Uterus (tissue), 4 donors: Measurements from ENCODE around the gene AP3D1. TPM values are rescaled to one million over a fixed set of nuclear protein-coding genes. Genes with fewer than 3 reads are reported as not detected.
"Not testable (repeated sequence)": the region's sequence is repeated elsewhere in the genome, so short reads cannot be mapped to it uniquely, and the experiment has no call there.

Source experiments
- DNase-seq, 2 donors: peaks; one replicate each; pipeline ENCODE4 v3.0.0-alpha.2; 2019 to 2020
- H3K27ac ChIP-seq, 2 donors: fragments of 200-600 bp; sonication (generic); 1 replicate in 1 of 2; 2 replicates in 1 of 2; pipeline ENCODE4 v1.5.1; 2016 to 2018
- H3K27me3 ChIP-seq, 2 donors: fragments of 200-600 bp; sonication (generic); one replicate each; pipeline ENCODE4 v1.5.1; 2018 to 2019; ENCODE audit warnings: control low read depth in 1 of 2
- H3K36me3 ChIP-seq, 2 donors: fragments of 200-600 bp; sonication (generic); one replicate each; pipeline ENCODE4 v1.5.1; 2019; ENCODE audit warnings: control low read depth in 1 of 2
- H3K4me1 ChIP-seq, 2 donors: fragments of 200-600 bp; sonication (generic); one replicate each; pipeline ENCODE4 v1.5.1; 2018 to 2019; ENCODE audit warnings: control low read depth in 1 of 2
- H3K4me3 ChIP-seq, 2 donors: fragments of 200-600 bp; sonication (generic); 1 replicate in 1 of 2; 2 replicates in 1 of 2; pipeline ENCODE4 v1.5.1; 2018 to 2019; ENCODE audit warnings: mild to moderate bottlenecking in 1 of 2
- H3K9me3 ChIP-seq, 2 donors: fragments of 200-600 bp; sonication (generic); one replicate each; pipeline ENCODE4 v1.5.1; 2019; ENCODE audit warnings: control low read depth in 1 of 2
- CTCF ChIP-seq, 4 experiments: fragments of 200-600 bp in 2 of 4; fragments of 450-650 bp in 2 of 4; sonication (generic) in 2 of 4; IDR thresholded peaks; one replicate each; pipeline ENCODE4 v1.5.1; 2016 to 2019; ENCODE audit warnings: antibody characterized with exemption in 4 of 4, mild to moderate bottlenecking in 2 of 4, moderate library complexity in 1 of 4
- POLR2A ChIP-seq, 2 donors: fragments of 450-650 bp; IDR thresholded peaks; one replicate each; pipeline ENCODE4 v1.6.1; 2016; ENCODE audit warnings: antibody characterized with exemption in 2 of 2, mild to moderate bottlenecking in 1 of 2, moderate library complexity in 1 of 2
- intact Hi-C: fragments of 100-400 bp; cut with DNase I; formaldehyde crosslinking; loops from one replicate; pipeline ENCODE4 v1.15.1; 2023; ENCODE audit warnings: low total_unique reads
- total RNA-seq, 4 donors: library from RNA; depleted of rRNA in 3 of 4; stranded (reverse); fragments of >200 nt in 3 of 4; gene quantifications; one replicate each; pipeline versions ENCODE4 v1.1.0 to v1.2.4, GENCODE V29; 2014 to 2023
- donor health status: DM: yes; HTN: yes; CAD: no.

Gene AP3D1
- total RNA-seq, 4 donors from 2014 or later, result 33.8 to 97.5 (median 49.8) TPM

GRCh38 chr19:2087621-2088100, 63.7 kb downstream of the AP3D1 start:
- H3K4me3 ChIP-seq, result no peak overlapping the region
- H3K36me3 ChIP-seq, result no peaks in the 10 kb centered on the region
- peaks cover 0 to 9% of the 10 kb centered on the region in 2 donors for H3K4me1 ChIP-seq
- no peaks in the 10 kb centered on the region for H3K27me3 ChIP-seq
- no peak for DNase-seq
- intact Hi-C loops, result no loop called here
- no peak for TF ChIP-seq CTCF (IDR thresholded peaks at IDR 0.05)
- TF ChIP-seq POLR2A (IDR thresholded peaks at IDR 0.05), result no peak
- H3K27ac ChIP-seq, result no peak overlapping the region
- H3K9me3 ChIP-seq, result no peaks in the 10 kb centered on the region

- H3K27ac ChIP-seq, H3K27me3 ChIP-seq, DNase-seq, intact Hi-C loops, H3K36me3 ChIP-seq, H3K9me3 ChIP-seq, H3K4me3 ChIP-seq, H3K4me1 ChIP-seq: not testable (repeated sequence)
Measured at GRCh38 chr19:2086695-2087620, 64.4 kb downstream of the AP3D1 start.

GRCh38 chr19:2084993-2085720, 66.2 kb downstream of the AP3D1 start:
- Histone ChIP-seq H3K4me3 (no peak overlapping the region), H3K4me1 (peaks cover 0 to 4% of the 10 kb centered on the region in 2 donors), H3K27me3 (no peaks in the 10 kb centered on the region), H3K36me3 (no peaks in the 10 kb centered on the region), H3K9me3 (no peaks in the 10 kb centered on the region), H3K27ac (no peak overlapping the region)
- DNase-seq, result no peak
- TF ChIP-seq CTCF (IDR thresholded peaks at IDR 0.05) (no peak), POLR2A (IDR thresholded peaks at IDR 0.05) (no peak)
- intact Hi-C loops, result no loop called here

GRCh38 chr19:2083174-2083854, 68.1 kb downstream of the AP3D1 start:
- Histone ChIP-seq H3K4me3 (no peak overlapping the region), H3K9me3 (no peaks in the 10 kb centered on the region), H3K4me1 (peaks cover 0 to 4% of the 10 kb centered on the region in 2 donors), H3K27me3 (no peaks in the 10 kb centered on the region), H3K36me3 (no peaks in the 10 kb centered on the region), H3K27ac (peak overlapping the region in 1 of 2 donors; percentile 61)
- intact Hi-C loops, result no loop called here
- DNase-seq, result peak in 1 of 2 donors; percentile 25
- TF ChIP-seq POLR2A (IDR thresholded peaks at IDR 0.05), result no peak
- no peak for TF ChIP-seq CTCF (IDR thresholded peaks at IDR 0.05)
